K562 (cell line): ENCODE data around the gene CETN2. TPM values are rescaled to one million over a fixed set of nuclear protein-coding genes. Genes with fewer than 3 reads are reported as not detected.

Source experiments
- polyA plus RNA-seq, 8 experiments: library from polyadenylated mRNA; depleted of rRNA in 4 of 8; stranded (reverse) in 5 of 8; unstranded in 3 of 8; fragments of >200 nt; fragmentation: Nextera tagmentation in 2 of 8; fragmentation: Illumina TruSeq in 1 of 8; extraction: Ambion mirVana in 2 of 8; extraction: Trizol in 1 of 8; gene quantifications; 2 replicates each; pipeline versions ENCODE4 v1.2.1 to v1.2.3, GENCODE V29; 2011 to 2014; ENCODE audit warnings: inconsistent platforms in 1 of 8, missing spikeins in 1 of 8
- total RNA-seq, 7 experiments: library from RNA; depleted of rRNA in 6 of 7; stranded (reverse); fragments of >200 nt in 6 of 7; fragmentation: Illumina TruSeq in 2 of 7; extraction: Trizol in 2 of 7; gene quantifications; 2 replicates each; pipeline versions ENCODE4 v1.2.1 to v1.2.3, GENCODE V29; 2011 to 2021; ENCODE audit warnings: low replicate concordance in 1 of 7

CETN2 gene
- total and polyA plus RNA-seq, 9 of the 15 experiments (the other 6 are each of a cell fraction or from before 2014, with no cell fraction given): 16.7 to 37.1 (median 27.6) TPM

Other genes with a start within 250 kb of the CETN2 start
Only the 7 nearest of the 14 such genes appear.
- gene CSAG1, start 97.0 kb downstream of the CETN2 start, total RNA-seq (2014; rRNA removed): 43.1 and 64.4 TPM in 2 replicates
- 57.6 and 62.1 TPM in 2 replicates for gene CSAG1, start 97.0 kb downstream of the CETN2 start, total RNA-seq (2014; rRNA removed; fragmentation: Illumina TruSeq; extraction: Trizol)
- 79.3 and 85.1 TPM in 2 replicates for gene CSAG1, start 97.0 kb downstream of the CETN2 start, total RNA-seq (2015; rRNA removed; fragmentation: Illumina TruSeq; extraction: Trizol)
- gene CSAG1, start 97.0 kb downstream of the CETN2 start, total RNA-seq (2021): 56.2 and 58.3 TPM in 2 replicates
- 57.9 and 59.2 TPM in 2 replicates for gene CSAG1, start 97.0 kb downstream of the CETN2 start, polyA plus RNA-seq (2011; rRNA removed)
- gene CSAG1, start 97.0 kb downstream of the CETN2 start, polyA plus RNA-seq (2014; fragmentation: Illumina TruSeq; extraction: Trizol): 89.8 and 117 TPM in 2 replicates
- 100 to 1,000 TPM; 158 to 170 TPM for gene CSAG1, start 97.0 kb downstream of the CETN2 start, polyA plus RNA-seq (2014; fragmentation: Nextera tagmentation; extraction: Ambion mirVana)
- gene CSAG1, start 97.0 kb downstream of the CETN2 start, polyA plus RNA-seq (2014; rRNA removed): 51.0 and 72.4 TPM in 2 replicates
- 93.3 and 103 TPM in 2 replicates for gene MAGEA12, start 97.0 kb downstream of the CETN2 start, total RNA-seq (2014; rRNA removed)
- 64.0 and 71.3 TPM in 2 replicates for gene MAGEA12, start 97.0 kb downstream of the CETN2 start, total RNA-seq (2014; rRNA removed; fragmentation: Illumina TruSeq; extraction: Trizol)
- gene MAGEA12, start 97.0 kb downstream of the CETN2 start, total RNA-seq (2015; rRNA removed; fragmentation: Illumina TruSeq; extraction: Trizol): 77.4 and 78.2 TPM in 2 replicates
- gene MAGEA12, start 97.0 kb downstream of the CETN2 start, total RNA-seq (2021): 76.2 and 80.4 TPM in 2 replicates
- gene MAGEA12, start 97.0 kb downstream of the CETN2 start, polyA plus RNA-seq (2011; rRNA removed): 87.8 and 93.3 TPM in 2 replicates
- gene MAGEA12, start 97.0 kb downstream of the CETN2 start, polyA plus RNA-seq (2014; fragmentation: Illumina TruSeq; extraction: Trizol): 91.2 and 91.4 TPM in 2 replicates
- 10 to 100 TPM; 53.4 to 74.0 TPM for gene MAGEA12, start 97.0 kb downstream of the CETN2 start, polyA plus RNA-seq (2014; fragmentation: Nextera tagmentation; extraction: Ambion mirVana)
- 95.5 and 101 TPM in 2 replicates for gene MAGEA12, start 97.0 kb downstream of the CETN2 start, polyA plus RNA-seq (2014; rRNA removed)
- gene MAGEA2, start 76.9 kb downstream of the CETN2 start, total RNA-seq (2014; rRNA removed): 39.7 and 43.0 TPM in 2 replicates
- gene MAGEA2, start 76.9 kb downstream of the CETN2 start, total RNA-seq (2014; rRNA removed; fragmentation: Illumina TruSeq; extraction: Trizol): 34.9 and 35.6 TPM in 2 replicates
- 33.0 and 37.1 TPM in 2 replicates for gene MAGEA2, start 76.9 kb downstream of the CETN2 start, total RNA-seq (2015; rRNA removed; fragmentation: Illumina TruSeq; extraction: Trizol)
- 23.5 and 27.5 TPM in 2 replicates for gene MAGEA2, start 76.9 kb downstream of the CETN2 start, total RNA-seq (2021)
- 48.5 and 80.3 TPM in 2 replicates for gene MAGEA2, start 76.9 kb downstream of the CETN2 start, polyA plus RNA-seq (2011; rRNA removed)
- 30.5 and 38.8 TPM in 2 replicates for gene MAGEA2, start 76.9 kb downstream of the CETN2 start, polyA plus RNA-seq (2014; fragmentation: Illumina TruSeq; extraction: Trizol)
- gene MAGEA2, start 76.9 kb downstream of the CETN2 start, polyA plus RNA-seq (2014; fragmentation: Nextera tagmentation; extraction: Ambion mirVana): 10 to 100 TPM; 18.6 to 32.5 TPM
- gene MAGEA2, start 76.9 kb downstream of the CETN2 start, polyA plus RNA-seq (2014; rRNA removed): 45.1 and 45.2 TPM in 2 replicates
- 3.9 and 4.2 TPM in 2 replicates for gene CSAG3, start 71.5 kb downstream of the CETN2 start, total RNA-seq (2014; rRNA removed)
- gene CSAG3, start 71.5 kb downstream of the CETN2 start, total RNA-seq (2014; rRNA removed; fragmentation: Illumina TruSeq; extraction: Trizol): 11.7 and 11.9 TPM in 2 replicates
- gene CSAG3, start 71.5 kb downstream of the CETN2 start, total RNA-seq (2015; rRNA removed; fragmentation: Illumina TruSeq; extraction: Trizol): 14.4 and 17.8 TPM in 2 replicates
- gene CSAG3, start 71.5 kb downstream of the CETN2 start, total RNA-seq (2021): 12.3 and 12.7 TPM in 2 replicates
- 18.0 and 36.6 TPM in 2 replicates for gene CSAG3, start 71.5 kb downstream of the CETN2 start, polyA plus RNA-seq (2011; rRNA removed)
- 26.0 and 32.8 TPM in 2 replicates for gene CSAG3, start 71.5 kb downstream of the CETN2 start, polyA plus RNA-seq (2014; fragmentation: Illumina TruSeq; extraction: Trizol)
- 10 to 100 TPM; 17.6 to 23.1 TPM for gene CSAG3, start 71.5 kb downstream of the CETN2 start, polyA plus RNA-seq (2014; fragmentation: Nextera tagmentation; extraction: Ambion mirVana)
- gene CSAG3, start 71.5 kb downstream of the CETN2 start, polyA plus RNA-seq (2014; rRNA removed): 18.3 and 21.1 TPM in 2 replicates
- gene MAGEA6, start 61.1 kb downstream of the CETN2 start, total RNA-seq (2014; rRNA removed): 132 and 140 TPM in 2 replicates
- gene MAGEA6, start 61.1 kb downstream of the CETN2 start, total RNA-seq (2014; rRNA removed; fragmentation: Illumina TruSeq; extraction: Trizol): 77.9 and 80.5 TPM in 2 replicates
- gene MAGEA6, start 61.1 kb downstream of the CETN2 start, total RNA-seq (2015; rRNA removed; fragmentation: Illumina TruSeq; extraction: Trizol): 90.3 and 92.5 TPM in 2 replicates
- 107 and 113 TPM in 2 replicates for gene MAGEA6, start 61.1 kb downstream of the CETN2 start, total RNA-seq (2021)
- 95.3 and 116 TPM in 2 replicates for gene MAGEA6, start 61.1 kb downstream of the CETN2 start, polyA plus RNA-seq (2011; rRNA removed)
- 103 and 119 TPM in 2 replicates for gene MAGEA6, start 61.1 kb downstream of the CETN2 start, polyA plus RNA-seq (2014; fragmentation: Illumina TruSeq; extraction: Trizol)
- 10 to 100 TPM; 15.4 to 26.2 TPM for gene MAGEA6, start 61.1 kb downstream of the CETN2 start, polyA plus RNA-seq (2014; fragmentation: Nextera tagmentation; extraction: Ambion mirVana)
- gene MAGEA6, start 61.1 kb downstream of the CETN2 start, polyA plus RNA-seq (2014; rRNA removed): 95.5 and 101 TPM in 2 replicates
- 37.1 and 38.4 TPM in 2 replicates for gene NSDHL, start 306 bp upstream of the CETN2 start, total RNA-seq (2014; rRNA removed)
- gene NSDHL, start 306 bp upstream of the CETN2 start, total RNA-seq (2014; rRNA removed; fragmentation: Illumina TruSeq; extraction: Trizol): 26.9 and 30.5 TPM in 2 replicates
- gene NSDHL, start 306 bp upstream of the CETN2 start, total RNA-seq (2015; rRNA removed; fragmentation: Illumina TruSeq; extraction: Trizol): 21.0 and 22.5 TPM in 2 replicates
- 37.1 and 40.3 TPM in 2 replicates for gene NSDHL, start 306 bp upstream of the CETN2 start, total RNA-seq (2021)
- 63.4 and 71.8 TPM in 2 replicates for gene NSDHL, start 306 bp upstream of the CETN2 start, polyA plus RNA-seq (2011; rRNA removed)
- 52.5 and 62.8 TPM in 2 replicates for gene NSDHL, start 306 bp upstream of the CETN2 start, polyA plus RNA-seq (2014; fragmentation: Illumina TruSeq; extraction: Trizol)
- 10 to 100 TPM; 49.7 to 57.4 TPM for gene NSDHL, start 306 bp upstream of the CETN2 start, polyA plus RNA-seq (2014; fragmentation: Nextera tagmentation; extraction: Ambion mirVana)
- 40.8 and 41.1 TPM in 2 replicates for gene NSDHL, start 306 bp upstream of the CETN2 start, polyA plus RNA-seq (2014; rRNA removed)
- gene ZNF185, start 67.3 kb upstream of the CETN2 start, total RNA-seq (2014; rRNA removed): 0.18 and 0.24 TPM in 2 replicates
- 0.22 and 0.26 TPM in 2 replicates for gene ZNF185, start 67.3 kb upstream of the CETN2 start, total RNA-seq (2014; rRNA removed; fragmentation: Illumina TruSeq; extraction: Trizol)
- 0.19 and 0.22 TPM in 2 replicates for gene ZNF185, start 67.3 kb upstream of the CETN2 start, total RNA-seq (2015; rRNA removed; fragmentation: Illumina TruSeq; extraction: Trizol)
- gene ZNF185, start 67.3 kb upstream of the CETN2 start, total RNA-seq (2021): 0.24 and 0.40 TPM in 2 replicates
- 0.95 and 1.1 TPM in 2 replicates for gene ZNF185, start 67.3 kb upstream of the CETN2 start, polyA plus RNA-seq (2011; rRNA removed)
- gene ZNF185, start 67.3 kb upstream of the CETN2 start, polyA plus RNA-seq (2014; fragmentation: Illumina TruSeq; extraction: Trizol): 0.57 and 0.64 TPM in 2 replicates
- gene ZNF185, start 67.3 kb upstream of the CETN2 start, polyA plus RNA-seq (2014; fragmentation: Nextera tagmentation; extraction: Ambion mirVana): under 1 TPM; 0.08 to 0.18 TPM
- gene ZNF185, start 67.3 kb upstream of the CETN2 start, polyA plus RNA-seq (2014; rRNA removed): 0.35 and 0.38 TPM in 2 replicates